GM08714 (cell line): ENCODE measurements around the gene SPINK4.

Source experiments
- H3K4me3 ChIP-seq: fragments of 200-500 bp; sonication (Bioruptor generic); 2 replicates; pipeline ENCODE4 v1.5.1; 2014; ENCODE audit warnings: mild to moderate bottlenecking, low read length, inconsistent platforms
- ZNF274 ChIP-seq: IDR thresholded peaks from 2 replicates; pipeline ENCODE4 v1.6.1; 2012; ENCODE audit warnings: mild to moderate bottlenecking, low read depth, low read length

SPINK4 gene

DNA sequence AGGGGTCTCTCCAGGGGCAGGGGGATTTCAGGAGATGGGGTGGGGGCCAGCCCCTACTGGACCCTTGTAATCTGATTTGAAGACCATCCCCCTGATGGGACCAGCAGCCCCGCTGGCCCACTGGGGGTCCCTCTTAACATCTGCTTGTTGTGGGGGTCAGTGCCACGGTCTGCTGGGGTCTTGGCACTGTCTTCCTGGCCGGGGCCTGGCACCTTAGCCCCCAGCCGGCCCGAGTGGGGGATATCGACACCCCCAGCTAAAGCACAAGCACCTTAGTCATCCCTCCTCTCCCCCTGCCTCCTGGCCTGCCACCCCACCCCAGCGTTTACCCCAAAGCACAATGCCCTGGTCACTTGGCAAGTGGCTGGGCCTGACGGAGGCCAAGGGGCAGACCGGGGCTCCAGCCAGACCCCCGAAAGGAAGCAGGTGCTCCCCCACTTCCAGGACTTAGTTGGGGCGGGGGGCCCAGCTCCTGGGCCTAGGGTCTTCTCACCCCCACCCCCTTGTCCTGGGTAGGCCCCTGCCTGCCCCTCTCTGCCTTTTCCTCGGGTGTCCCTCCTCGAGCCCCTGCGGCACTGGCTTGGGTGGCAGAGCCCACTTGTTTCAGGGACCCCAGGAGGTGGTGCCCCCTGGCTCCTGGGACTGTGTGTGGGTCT is 49.0 kb downstream of the SPINK4 start:
- H3K4me3 ChIP-seq, result no peak overlapping the region; the same call in 1 of the 2 replicates
- no peak for TF ChIP-seq ZNF274

DNA sequence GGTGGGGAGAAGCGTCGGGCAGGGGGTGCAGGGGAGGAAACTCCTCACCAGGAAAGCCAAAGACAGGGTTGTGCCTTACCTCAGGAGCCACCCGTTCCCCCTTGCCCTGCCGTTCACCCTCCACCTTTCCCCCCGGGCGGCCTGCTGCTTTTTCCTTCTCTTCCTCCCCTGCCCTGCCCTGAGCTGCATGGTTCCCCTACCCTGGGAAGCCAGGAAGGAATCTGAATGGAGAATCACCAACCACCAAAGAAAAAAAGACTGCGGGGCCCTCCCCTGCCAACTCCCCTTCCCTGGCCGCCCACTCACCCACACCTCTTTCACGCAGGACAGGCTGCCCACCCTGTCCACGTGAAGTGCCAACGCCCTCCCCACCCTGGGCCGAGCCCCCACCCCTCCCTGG is 49.5 kb downstream of the SPINK4 start:
- peak overlapping the region; percentile 75 for H3K4me3 ChIP-seq
- no peak for TF ChIP-seq ZNF274

DNA sequence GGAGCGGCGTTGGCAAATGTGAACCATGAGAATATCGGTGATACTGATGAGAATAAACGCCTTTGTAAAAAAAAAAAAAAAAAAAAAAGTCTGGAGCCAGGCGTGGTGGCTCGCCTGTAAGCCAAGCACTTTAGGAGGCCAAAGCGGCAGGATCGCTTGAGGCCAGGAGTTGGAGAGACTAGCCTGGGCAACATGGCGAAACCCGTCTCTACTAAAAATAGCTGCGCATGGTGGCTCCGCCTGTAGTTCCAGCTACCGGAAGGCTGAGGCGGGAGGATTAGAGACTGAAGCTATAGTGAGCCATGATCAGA is 49.9 kb downstream of the SPINK4 start:
- H3K4me3 ChIP-seq, result peak overlapping the region; percentile 75
- TF ChIP-seq ZNF274, result no peak

DNA sequence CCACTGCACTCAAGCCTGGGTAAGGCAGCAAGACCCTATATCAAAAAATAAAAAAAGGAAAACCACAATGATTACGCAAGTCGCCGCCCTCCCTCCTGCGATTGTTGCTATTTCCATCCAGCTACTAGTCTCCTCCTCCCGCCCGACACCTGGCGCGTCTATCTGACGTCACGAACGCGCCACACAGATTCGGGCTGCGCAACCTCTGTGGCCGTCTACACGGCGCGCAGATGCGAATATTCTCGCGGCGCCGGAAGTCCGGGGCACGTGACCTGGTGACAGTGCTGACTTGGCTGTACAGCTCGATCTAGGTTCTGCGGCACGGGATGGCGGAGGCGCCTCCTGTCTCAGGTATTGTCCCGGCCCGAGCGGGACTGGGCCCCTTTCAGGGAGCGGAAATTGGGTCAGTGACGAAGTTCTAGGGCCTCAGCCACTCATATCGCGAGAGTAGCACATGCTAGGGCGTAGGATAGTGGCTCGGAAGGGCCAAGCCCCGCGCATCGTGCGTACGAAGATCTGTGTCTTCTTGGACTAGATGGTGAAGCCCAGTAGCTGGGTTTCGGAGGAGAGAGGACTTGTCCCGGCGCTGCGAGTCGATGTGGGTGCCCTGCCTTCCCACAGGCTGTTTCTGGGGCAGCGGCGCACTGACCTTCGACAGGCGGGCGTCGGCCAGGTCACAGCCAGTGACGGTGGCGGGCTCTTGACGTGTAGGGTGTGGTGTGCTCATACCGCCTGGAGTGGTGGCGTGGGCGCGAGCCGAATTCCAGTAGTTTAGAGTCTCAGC is 50.5 kb downstream of the SPINK4 start, which contains the start of gene NFX1:
TSS of gene NFX1 (plus strand) at position 270 of the 784 bp plus-strand sequence. CDS start at position 327, 57 bp downstream.
- peak within 1 kb of the TSS; percentile 75 for H3K4me3 ChIP-seq
- TF ChIP-seq ZNF274, result no peak

DNA sequence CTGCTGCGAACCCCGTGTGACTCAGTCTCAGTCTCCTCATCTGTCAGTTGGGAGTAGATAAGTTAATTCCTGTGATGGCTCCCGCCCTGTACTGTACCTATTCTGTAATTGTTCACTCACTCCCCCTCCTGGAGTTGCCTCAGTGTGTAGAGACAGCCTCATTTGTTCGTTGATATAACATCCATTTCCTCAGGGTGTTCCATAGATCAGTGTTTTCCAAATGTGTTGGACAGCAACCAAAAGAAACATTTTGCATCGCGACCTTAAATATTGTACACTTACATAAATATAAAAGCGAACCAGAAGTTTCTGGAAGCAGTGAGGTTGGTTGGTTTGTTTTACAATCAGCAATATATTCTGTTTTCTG is 51.0 kb downstream of the SPINK4 start:
- no peak for TF ChIP-seq ZNF274
- peak overlapping the region; percentile 74 for H3K4me3 ChIP-seq

DNA sequence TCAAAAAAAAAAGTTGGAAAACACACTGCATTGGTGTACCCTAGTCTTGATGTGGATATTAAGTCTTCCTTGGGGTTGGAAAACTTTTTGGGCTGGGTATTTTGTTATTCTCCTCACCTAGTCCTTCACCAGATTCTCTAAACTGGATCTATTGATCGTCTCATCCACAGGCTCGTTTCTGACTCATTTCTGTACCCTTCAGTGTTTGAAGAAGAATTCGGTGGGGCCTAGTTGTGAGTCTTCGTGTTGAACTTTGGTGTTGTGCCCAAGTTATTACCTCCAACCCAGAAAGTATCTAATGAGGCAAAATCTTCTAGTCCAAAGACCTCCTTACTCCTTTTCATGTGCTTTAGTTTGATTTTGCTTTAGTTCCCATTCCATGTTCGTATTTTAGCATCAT is 51.9 kb downstream of the SPINK4 start:
- peak overlapping the region; percentile 74; the same call in 1 of the 2 replicates for H3K4me3 ChIP-seq
- TF ChIP-seq ZNF274, result no peak

DNA sequence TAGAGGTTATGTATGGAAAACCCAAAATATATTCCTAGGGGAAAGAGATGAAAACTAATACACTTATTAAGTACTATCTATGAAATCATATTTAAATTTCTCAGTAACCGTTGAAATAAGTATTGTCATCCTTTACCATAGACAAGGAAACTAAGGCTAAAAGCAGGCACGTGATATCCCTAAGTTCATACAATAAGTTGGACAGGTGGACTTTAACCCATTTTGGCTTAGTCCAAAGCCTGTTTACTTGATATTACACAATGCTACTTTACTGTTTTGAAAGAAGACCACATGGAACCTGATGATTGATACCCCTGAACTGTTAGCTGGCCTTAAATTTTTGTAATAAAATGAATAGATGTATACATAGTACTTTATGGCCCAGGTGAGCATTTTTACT is 53.8 kb downstream of the SPINK4 start:
- H3K4me3 ChIP-seq, result no peak overlapping the region

DNA sequence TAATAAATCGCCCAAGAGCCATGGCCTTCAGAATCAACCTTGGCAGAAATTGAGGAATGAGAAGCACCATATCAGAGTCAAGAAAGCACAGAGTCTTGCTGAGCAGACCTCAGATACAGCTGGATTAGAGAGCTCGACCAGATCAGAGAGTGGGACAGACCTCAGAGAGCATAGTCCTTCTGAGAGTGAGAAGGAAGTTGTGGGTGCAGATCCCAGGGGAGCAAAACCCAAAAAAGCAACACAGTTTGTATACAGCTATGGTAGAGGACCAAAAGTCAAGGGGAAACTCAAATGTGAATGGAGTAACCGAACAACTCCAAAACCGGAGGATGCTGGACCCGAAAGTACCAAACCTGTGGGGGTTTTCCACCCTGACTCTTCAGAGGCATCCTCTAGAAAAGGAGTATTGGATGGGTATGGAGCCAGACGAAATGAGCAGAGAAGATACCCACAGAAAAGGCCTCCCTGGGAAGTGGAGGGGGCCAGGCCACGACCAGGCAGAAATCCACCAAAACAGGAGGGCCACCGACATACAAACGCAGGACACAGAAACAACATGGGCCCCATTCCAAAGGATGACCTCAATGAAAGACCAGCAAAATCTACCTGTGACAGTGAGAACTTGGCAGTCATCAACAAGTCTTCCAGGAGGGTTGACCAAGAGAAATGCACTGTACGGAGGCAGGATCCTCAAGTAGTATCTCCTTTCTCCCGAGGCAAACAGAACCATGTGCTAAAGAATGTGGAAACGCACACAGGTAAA is 54.9 kb downstream of the SPINK4 start:
- H3K4me3 ChIP-seq, result no peak overlapping the region; the same call in 1 of the 2 replicates
- TF ChIP-seq ZNF274, result no peak

More for the DNA sequence above, 53.8 kb downstream of the SPINK4 start:
- TF ChIP-seq ZNF274, result no peak

DNA sequence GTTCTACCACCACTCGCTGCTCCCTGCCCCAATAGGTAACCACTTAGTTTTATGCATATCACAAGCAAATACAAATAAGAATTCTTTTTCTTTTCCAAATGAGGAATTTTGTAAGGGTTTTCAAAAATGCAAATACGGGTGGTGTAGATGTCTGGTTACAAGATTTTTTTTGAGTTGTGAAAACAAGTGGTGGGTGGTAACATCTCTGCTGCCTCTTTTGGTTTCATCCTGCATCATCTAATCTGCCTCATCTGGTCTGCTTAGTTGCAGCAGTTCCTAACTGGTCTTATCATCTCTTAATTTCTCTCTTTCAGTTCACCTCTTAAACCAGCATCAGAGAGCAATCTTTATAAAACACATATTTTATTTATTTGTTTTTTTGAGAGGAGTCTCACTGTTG is 55.6 kb downstream of the SPINK4 start:
- H3K4me3 ChIP-seq, result peak overlapping the region; percentile 33; the same call in 1 of the 2 replicates
- TF ChIP-seq ZNF274, result no peak

DNA sequence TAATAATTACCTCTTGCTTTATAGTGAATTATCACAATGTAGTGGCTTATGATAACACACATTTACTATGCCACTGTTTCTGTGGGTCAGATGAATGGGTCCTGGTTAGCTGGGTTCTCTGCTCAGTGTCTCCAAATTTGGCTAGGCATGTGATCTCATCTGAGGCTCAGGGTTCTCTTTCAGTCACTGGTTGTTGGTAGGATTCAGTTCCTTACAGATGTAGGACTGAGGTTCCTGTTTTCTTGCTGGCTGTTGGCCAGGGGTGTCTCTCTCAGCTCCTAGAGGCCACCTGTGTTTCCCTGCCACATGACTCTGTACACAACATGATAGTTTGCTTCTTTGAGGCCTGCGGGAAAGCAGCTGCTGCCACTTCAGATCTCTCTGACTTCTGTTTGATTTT is 57.5 kb downstream of the SPINK4 start:
- TF ChIP-seq ZNF274, result no peak
- H3K4me3 ChIP-seq, result no peak overlapping the region
